B cell (primary cell): Measurements from ENCODE around the gene JPH2. TPM values are rescaled to one million over a fixed set of nuclear protein-coding genes. Genes with fewer than 3 reads are reported as not detected.

ENCODE experiments used
- ATAC-seq: fragments of 200-7000 bp; cut with Tn5 transposase; one replicate; pipeline ENCODE4 v1.10.0; 2021; ENCODE audit warnings: low read depth, mild to moderate bottlenecking, moderate number of reproducible peaks, moderate library complexity
- CTCF ChIA-PET: fragments of 350-600 bp; sonication (Branson Sonifier 250); formaldehyde crosslinking; loops from one replicate; lab custom pipeline; 2021; ENCODE audit warnings: antibody characterized with exemption, inconsistent platforms; lab: Charles Lee
- POLR2A ChIA-PET: fragments of 350-600 bp; sonication (Branson Sonifier 250); formaldehyde crosslinking; loops from one replicate; lab custom pipeline; 2021; ENCODE audit warnings: antibody characterized with exemption; lab: Charles Lee
- DNase-seq: peaks from one replicate; pipeline ENCODE4 v3.0.0; 2013
- H2AFZ ChIP-seq: 2 replicates; pipeline ENCODE4 v1.6.1; 2012; ENCODE audit warnings: mild to moderate bottlenecking, low read depth, low read length; ENCODE audit not compliant: insufficient read depth, poor library complexity, severe bottlenecking
- H3K27ac ChIP-seq, 2 donors: 1 replicate in 1 of 2; 2 replicates in 1 of 2; pipeline ENCODE4 v1.5.1; 2012 to 2013; ENCODE audit warnings: low read length in 2 of 2, mild to moderate bottlenecking in 2 of 2, moderate library complexity in 1 of 2
- H3K27me3 ChIP-seq, 4 experiments: fragments of 200-600 bp in 1 of 4; sonication (generic) in 1 of 4; replicated peaks in 1 of 4; 1 replicate in 2 of 4; 2 replicates in 2 of 4; pipeline versions ENCODE4 v1.6.1 to v1.7.0; 2013 to 2016; ENCODE audit warnings: low read length in 3 of 4, mild to moderate bottlenecking in 2 of 4, mixed read lengths in 1 of 4, moderate library complexity in 1 of 4; ENCODE audit not compliant: insufficient read depth in 4 of 4, control insufficient read depth in 3 of 4; ENCODE audit errors: control extremely low read depth in 1 of 4
- H3K36me3 ChIP-seq, 2 experiments: replicated peaks in 1 of 2; 1 replicate in 1 of 2; 2 replicates in 1 of 2; pipeline versions ENCODE4 v1.6.1 to v1.7.1; 2013; ENCODE audit warnings: low read length in 1 of 2; ENCODE audit not compliant: insufficient read depth in 2 of 2, control insufficient read depth in 1 of 2; ENCODE audit errors: control extremely low read depth in 1 of 2, extremely low read depth in 1 of 2
- H3K4me1 ChIP-seq, 2 donors: fragments of 200-600 bp in 1 of 2; sonication (generic) in 1 of 2; 1 replicate in 1 of 2; 2 replicates in 1 of 2; pipeline versions ENCODE4 v1.5.1 to v1.6.1; 2013 to 2017; ENCODE audit warnings: low read length in 2 of 2; ENCODE audit not compliant: control insufficient read depth in 2 of 2, insufficient read depth in 2 of 2
- H3K4me2 ChIP-seq: replicated peaks from 2 replicates; pipeline ENCODE3; 2012; ENCODE audit warnings: mild to moderate bottlenecking, low read depth, low read length; ENCODE audit not compliant: poor library complexity, severe bottlenecking
- H3K4me3 ChIP-seq, 5 experiments: fragments of 200-600 bp in 1 of 5; sonication (generic) in 1 of 5; 1 replicate in 3 of 5; 2 replicates in 2 of 5; pipeline versions ENCODE4 v1.5.1 to v1.7.0; 2011 to 2016; ENCODE audit warnings: low read length in 4 of 5, mild to moderate bottlenecking in 4 of 5, low read depth in 2 of 5, control low read depth in 1 of 5, moderate library complexity in 1 of 5; ENCODE audit not compliant: insufficient read depth in 1 of 5; ENCODE audit errors: control extremely low read depth in 1 of 5, extremely low read depth in 1 of 5
- H3K79me2 ChIP-seq: fragments of 200-600 bp; sonication (generic); one replicate; pipeline ENCODE4 v1.6.0; 2016; ENCODE audit warnings: low read length; ENCODE audit not compliant: control insufficient read depth, insufficient read depth
- H3K9ac ChIP-seq: fragments of 200-600 bp; sonication (generic); 2 replicates; pipeline ENCODE4 v1.6.1; 2017; ENCODE audit warnings: mild to moderate bottlenecking, low read length, moderate library complexity
- H3K9me3 ChIP-seq, 3 donors: one replicate each; pipeline versions ENCODE4 v1.6.1 to v1.7.1; 2013; ENCODE audit warnings: low read length in 2 of 3; ENCODE audit not compliant: control insufficient read depth in 2 of 3, insufficient read depth in 1 of 3; ENCODE audit errors: control extremely low read depth in 1 of 3
- H4K20me1 ChIP-seq: 2 replicates; pipeline ENCODE4 v1.6.0; 2012; ENCODE audit warnings: mild to moderate bottlenecking, low read length; ENCODE audit not compliant: insufficient read depth, control insufficient read depth, poor library complexity, severe bottlenecking
- H3K27ac Mint-ChIP-seq: one replicate; pipeline ENCODE4 v1.8.0; 2021; ENCODE audit warnings: mixed read lengths
- H3K27me3 Mint-ChIP-seq: one replicate; pipeline ENCODE4 v1.8.0; 2021; ENCODE audit warnings: mixed read lengths
- H3K4me1 Mint-ChIP-seq: one replicate; pipeline ENCODE4 v1.8.0; 2021; ENCODE audit warnings: mixed read lengths
- H3K4me3 Mint-ChIP-seq: one replicate; pipeline ENCODE4 v1.8.0; 2021; ENCODE audit warnings: mixed read lengths
- H3K9me3 Mint-ChIP-seq: one replicate; pipeline ENCODE4 v1.8.0; 2022; ENCODE audit warnings: mixed read lengths; ENCODE audit not compliant: insufficient read depth
- EZH2 ChIP-seq: IDR thresholded peaks from 2 replicates; pipeline ENCODE4 v1.6.1; 2012; ENCODE audit warnings: borderline replicate concordance, low read depth, mild to moderate bottlenecking, moderate library complexity, low read length; ENCODE audit not compliant: insufficient read depth, poor library complexity, severe bottlenecking
- WGBS: methylation state at CpG from one replicate; pipeline ENCODE4 v1.1.5; 2013; ENCODE audit warnings: missing lambda C conversion rate; ENCODE audit not compliant: insufficient coverage; 5-methylcytosine and 5-hydroxymethylcytosine counted together
- intact Hi-C: fragments of 100-400 bp; cut with micrococcal nuclease; formaldehyde crosslinking; loops from one replicate; pipeline ENCODE4 v1.10.0; 2022
- polyA plus RNA-seq: library from polyadenylated mRNA; depleted of rRNA; stranded (reverse); fragments of >200 nt; gene quantifications from 2 replicates; pipeline ENCODE4 v1.2.3, GENCODE V29; 2012
- total RNA-seq, 2 donors: library from RNA; stranded (reverse); fragments of 120-200 nt in 1 of 2; gene quantifications; 1 replicate in 1 of 2; 2 replicates in 1 of 2; pipeline versions ENCODE4 v1.2.3 to v1.2.4, GENCODE V29; 2013 to 2022
- TF ChIP-seq, protein P1 (sequence below): fragments of 200-600 bp; IDR thresholded peaks from one replicate; pipeline ENCODE4 v1.8.0; 2022; ENCODE audit warnings: antibody characterized with exemption, mild to moderate bottlenecking

JPH2 gene
- total and polyA plus RNA-seq, 2 donors (not counting 1 experiment from before 2014, with no cell fraction given): 0.10 TPM; not detected in 1

- H4K20me1 ChIP-seq: no peaks in the 10 kb centered on the region
- no peaks in the 10 kb centered on the region for H3K4me1 ChIP-seq
- CTCF ChIA-PET: no interaction called here
- H3K9me3 ChIP-seq: peaks cover 0 to 15% (median 0%) of the 10 kb centered on the region in 3 donors
- POLR2A ChIA-PET: no interaction called here
- ATAC-seq (no peak), DNase-seq (no peak)
- peaks cover 0 to 15% (median 7%) of the 10 kb centered on the region in 4 experiments for H3K27me3 ChIP-seq
- Mint-ChIP-seq H3K27ac (no peak overlapping the region), H3K4me1 (no peaks in the 10 kb centered on the region), H3K27me3 (peaks cover 82% of the 10 kb centered on the region), H3K4me3 (no peak overlapping the region), H3K9me3 (peaks cover 13% of the 10 kb centered on the region)
- TF ChIP-seq, protein P1, sequence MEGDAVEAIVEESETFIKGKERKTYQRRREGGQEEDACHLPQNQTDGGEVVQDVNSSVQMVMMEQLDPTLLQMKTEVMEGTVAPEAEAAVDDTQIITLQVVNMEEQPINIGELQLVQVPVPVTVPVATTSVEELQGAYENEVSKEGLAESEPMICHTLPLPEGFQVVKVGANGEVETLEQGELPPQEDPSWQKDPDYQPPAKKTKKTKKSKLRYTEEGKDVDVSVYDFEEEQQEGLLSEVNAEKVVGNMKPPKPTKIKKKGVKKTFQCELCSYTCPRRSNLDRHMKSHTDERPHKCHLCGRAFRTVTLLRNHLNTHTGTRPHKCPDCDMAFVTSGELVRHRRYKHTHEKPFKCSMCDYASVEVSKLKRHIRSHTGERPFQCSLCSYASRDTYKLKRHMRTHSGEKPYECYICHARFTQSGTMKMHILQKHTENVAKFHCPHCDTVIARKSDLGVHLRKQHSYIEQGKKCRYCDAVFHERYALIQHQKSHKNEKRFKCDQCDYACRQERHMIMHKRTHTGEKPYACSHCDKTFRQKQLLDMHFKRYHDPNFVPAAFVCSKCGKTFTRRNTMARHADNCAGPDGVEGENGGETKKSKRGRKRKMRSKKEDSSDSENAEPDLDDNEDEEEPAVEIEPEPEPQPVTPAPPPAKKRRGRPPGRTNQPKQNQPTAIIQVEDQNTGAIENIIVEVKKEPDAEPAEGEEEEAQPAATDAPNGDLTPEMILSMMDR: no peak
- no peak for TF ChIP-seq EZH2
- H3K9ac ChIP-seq: no peak overlapping the region
- no peak overlapping the region for H3K4me2 ChIP-seq
- no peaks in the 10 kb centered on the region for H3K79me2 ChIP-seq
- intact Hi-C loops: no loop called here
- WGBS: 70% methylated on average over 3 of the region's 7 CpGs
- H2AFZ ChIP-seq: no peak overlapping the region
- H3K36me3 ChIP-seq: no peaks in the 10 kb centered on the region
- no peak overlapping the region for H3K27ac ChIP-seq
- H3K4me3 ChIP-seq: no peak overlapping the region
Observed at GRCh38 chr20:44104798-44105517, 82.0 kb downstream of the JPH2 start.

- no peak for DNase-seq
- no peak for ATAC-seq
- Histone ChIP-seq H3K9me3 (peaks cover 0 to 5% (median 0%) of the 10 kb centered on the region in 3 donors), H3K79me2 (no peaks in the 10 kb centered on the region), H2AFZ (no peak overlapping the region), H3K27me3 (peaks cover 0 to 9% (median 4%) of the 10 kb centered on the region in 4 experiments), H3K27ac (no peak overlapping the region), H3K36me3 (no peaks in the 10 kb centered on the region), H3K4me3 (no peak overlapping the region), H3K4me2 (no peak overlapping the region), H3K4me1 (no peaks in the 10 kb centered on the region), H4K20me1 (no peaks in the 10 kb centered on the region), H3K9ac (no peak overlapping the region)
- POLR2A ChIA-PET: no interaction called here
- no peak overlapping the region for H3K4me3 Mint-ChIP-seq
- no peak overlapping the region for H3K27ac Mint-ChIP-seq
- TF ChIP-seq EZH2: no peak
- peaks cover 66% of the 10 kb centered on the region for H3K27me3 Mint-ChIP-seq
- H3K9me3 Mint-ChIP-seq: peaks cover 9% of the 10 kb centered on the region
- intact Hi-C loops: no loop called here
- WGBS: no CpG with 5 or more reads among the region's 1 CpG
- CTCF ChIA-PET: interaction anchor here (1.2 kb wide), 1 partner anchor 14 kb away, joined by 5 read pairs; no protein-coding TSS in a partner anchor
- no peaks in the 10 kb centered on the region for H3K4me1 Mint-ChIP-seq
Observed at GRCh38 chr20:44102582-44102981, 84.4 kb downstream of the JPH2 start.
